Anterior cingulate cortex (tissue), 58 donors: ENCODE results near the gene MBD5.
"Not testable (repeated sequence)": the region's sequence is repeated elsewhere in the genome, so short reads cannot be mapped to it uniquely, and the experiment has no call there.

Experiments used
- DNase-seq, 58 donors: peaks; one replicate each; lab custom pipeline; 2025; lab: John Stamatoyannopoulos, UW

MBD5 gene

GRCh38 chr2:148533685-148534084, 512.8 kb downstream of the MBD5 start:
- no peak for DNase-seq

- DNase-seq = peak in 14 of 58 donors; percentile 4 to 61 (median 16)
Observed at GRCh38 chr2:148534416-148535204, 513.7 kb downstream of the MBD5 start.

DNA sequence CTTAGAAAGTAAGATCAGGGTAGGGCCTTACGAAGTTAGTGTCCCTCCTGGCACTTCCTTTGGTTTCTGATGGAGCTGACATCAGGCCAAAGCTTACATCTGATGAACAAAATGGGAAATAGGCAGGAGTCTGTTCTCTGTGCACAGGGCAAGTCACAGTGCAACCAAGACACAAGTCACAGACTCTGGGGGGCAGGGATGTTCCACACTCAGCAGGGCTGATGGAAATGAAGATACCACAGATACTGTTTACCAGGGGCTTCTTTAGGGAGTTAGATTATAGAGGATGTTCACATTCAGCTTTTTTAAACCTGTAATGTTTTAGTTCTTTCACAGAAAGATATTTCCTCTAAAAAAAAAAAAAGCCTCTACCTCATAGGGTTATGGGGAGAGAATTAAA, 517.5 kb downstream of the MBD5 start:
- no peak for DNase-seq

DNA sequence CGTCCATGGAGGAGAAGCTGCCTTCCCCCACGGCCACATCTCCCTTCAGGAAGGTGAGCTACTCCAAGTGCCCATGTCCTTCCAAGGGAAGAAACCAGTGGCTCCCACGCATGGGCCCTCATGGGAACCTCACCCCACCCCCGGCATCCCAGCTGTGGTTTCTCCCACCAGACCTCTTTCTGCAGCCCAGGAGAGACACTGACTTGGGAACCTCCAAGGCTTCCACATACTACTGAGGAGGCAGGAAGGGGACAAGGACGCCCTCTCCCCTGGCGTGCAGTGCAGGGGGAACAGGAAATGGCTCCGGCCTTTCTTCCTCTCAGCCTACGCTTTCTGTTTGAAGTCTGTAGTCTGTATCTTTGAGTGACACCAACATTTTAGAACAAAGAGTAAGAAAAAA, 519.1 kb downstream of the MBD5 start:
- no peak for DNase-seq

- no peak for DNase-seq
Observed at GRCh38 chr2:148541792-148542191, 520.9 kb downstream of the MBD5 start.

- DNase-seq = no peak
Observed at GRCh38 chr2:148542614-148543013, 521.7 kb downstream of the MBD5 start.

- DNase-seq = not testable (repeated sequence)
Observed at GRCh38 chr2:148543088-148543540, 522.2 kb downstream of the MBD5 start.

DNA sequence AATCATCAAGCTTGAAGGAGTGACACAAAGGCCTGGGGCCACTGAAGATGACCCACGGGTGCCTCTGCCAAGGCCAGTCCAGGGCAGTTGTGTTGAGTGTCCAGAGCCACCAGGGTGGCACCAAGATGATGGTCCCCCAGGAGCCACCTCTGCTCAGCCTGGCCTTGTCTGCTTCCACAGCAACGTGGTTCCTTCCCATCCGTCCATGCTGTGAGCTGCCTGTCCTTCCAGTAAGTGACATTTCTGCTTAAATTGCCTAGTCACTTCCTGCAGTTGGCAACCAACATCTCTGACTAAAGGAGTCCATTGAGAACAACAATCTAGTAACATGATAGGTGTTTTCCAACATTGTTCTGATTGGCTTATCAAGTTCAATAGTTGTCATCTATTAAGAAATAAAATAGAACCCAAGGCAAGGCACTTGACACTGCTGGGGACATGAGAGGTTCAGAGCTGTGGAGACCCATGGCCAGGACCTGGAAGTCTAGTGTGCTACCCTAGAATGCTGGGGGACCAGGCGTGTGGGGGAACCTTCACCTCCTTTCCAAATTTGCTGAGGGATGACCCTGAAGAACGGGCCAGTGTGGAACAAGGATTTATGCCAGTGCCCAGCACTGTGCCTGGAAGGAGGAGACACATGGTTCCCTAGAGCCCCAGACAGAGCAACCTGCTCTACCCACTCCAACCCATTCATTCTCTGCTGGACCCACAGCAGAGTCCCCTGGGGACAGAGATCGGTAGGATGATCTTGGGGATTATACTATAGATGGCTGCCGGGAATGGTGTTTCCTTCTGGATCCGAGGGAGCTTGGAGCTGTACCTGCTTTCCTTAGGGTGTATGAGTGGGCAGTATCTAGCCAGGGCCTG, 524.7 kb downstream of the MBD5 start:
- DNase-seq = no peak

- no peak for DNase-seq
Observed at GRCh38 chr2:148546270-148546669, 525.4 kb downstream of the MBD5 start.

DNA sequence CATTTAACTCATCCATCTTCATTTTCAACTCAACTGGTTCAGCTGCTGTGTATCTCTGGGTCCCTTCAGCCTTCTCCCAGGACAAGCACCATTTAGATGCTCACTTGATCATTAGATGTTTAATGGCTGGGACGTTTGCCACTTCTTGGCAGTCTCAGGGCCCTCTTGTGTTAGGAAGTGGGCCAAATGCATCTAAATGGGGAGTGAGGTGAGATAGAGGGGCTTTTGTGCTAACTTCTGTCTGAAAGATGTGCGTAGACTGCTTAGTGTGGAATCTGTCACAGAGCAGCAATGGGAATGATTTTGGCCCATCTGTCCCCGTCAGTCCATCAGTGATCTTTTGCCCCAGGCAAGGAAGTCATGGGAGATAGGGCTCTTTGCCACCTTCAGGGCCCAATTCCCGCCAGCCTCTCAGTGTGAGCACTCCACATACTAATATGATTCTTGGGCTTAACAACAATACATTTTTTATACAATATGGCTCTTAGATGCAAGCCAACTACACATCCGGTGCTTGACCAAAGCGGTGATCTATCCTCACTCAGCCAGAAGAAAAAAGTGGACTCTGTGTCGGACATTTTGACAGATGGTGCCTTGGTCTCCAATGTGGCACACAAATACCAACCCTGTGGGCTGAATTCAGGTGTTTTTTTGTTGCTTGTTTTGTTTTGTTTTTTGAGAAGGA, 528.0 kb downstream of the MBD5 start:
- DNase-seq = no peak

GRCh38 chr2:148552675-148553331, 531.9 kb downstream of the MBD5 start:
- no peak for DNase-seq

DNA sequence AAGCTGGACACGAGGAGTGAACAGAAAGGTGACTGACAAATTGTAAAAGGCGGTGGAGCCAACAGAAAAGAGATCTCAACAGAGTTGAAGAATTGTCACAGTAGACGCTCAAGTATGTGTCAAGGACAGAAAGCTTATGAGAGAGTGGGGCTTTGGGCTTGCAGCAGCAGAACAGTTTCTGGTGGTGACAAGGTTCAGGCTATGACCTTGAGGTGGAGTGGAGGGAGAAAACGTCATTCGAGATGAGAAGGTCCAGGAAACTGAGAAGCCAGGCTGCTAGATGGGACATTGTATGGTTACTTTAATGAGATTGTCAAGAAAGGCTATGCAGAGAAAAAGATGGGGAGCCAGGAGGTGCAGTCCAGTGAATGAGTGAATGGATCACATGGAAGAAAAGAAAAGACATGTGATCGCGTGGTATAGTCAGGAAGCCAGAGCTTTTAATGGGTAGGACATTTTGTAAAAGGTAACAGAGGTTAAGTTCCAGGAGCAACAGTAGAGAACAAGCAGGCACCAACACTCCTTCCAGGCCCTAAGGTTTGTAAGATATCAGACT, 532.5 kb downstream of the MBD5 start:
- no peak for DNase-seq

- no peak for DNase-seq
Observed at GRCh38 chr2:148554459-148555247, 533.8 kb downstream of the MBD5 start.

DNA sequence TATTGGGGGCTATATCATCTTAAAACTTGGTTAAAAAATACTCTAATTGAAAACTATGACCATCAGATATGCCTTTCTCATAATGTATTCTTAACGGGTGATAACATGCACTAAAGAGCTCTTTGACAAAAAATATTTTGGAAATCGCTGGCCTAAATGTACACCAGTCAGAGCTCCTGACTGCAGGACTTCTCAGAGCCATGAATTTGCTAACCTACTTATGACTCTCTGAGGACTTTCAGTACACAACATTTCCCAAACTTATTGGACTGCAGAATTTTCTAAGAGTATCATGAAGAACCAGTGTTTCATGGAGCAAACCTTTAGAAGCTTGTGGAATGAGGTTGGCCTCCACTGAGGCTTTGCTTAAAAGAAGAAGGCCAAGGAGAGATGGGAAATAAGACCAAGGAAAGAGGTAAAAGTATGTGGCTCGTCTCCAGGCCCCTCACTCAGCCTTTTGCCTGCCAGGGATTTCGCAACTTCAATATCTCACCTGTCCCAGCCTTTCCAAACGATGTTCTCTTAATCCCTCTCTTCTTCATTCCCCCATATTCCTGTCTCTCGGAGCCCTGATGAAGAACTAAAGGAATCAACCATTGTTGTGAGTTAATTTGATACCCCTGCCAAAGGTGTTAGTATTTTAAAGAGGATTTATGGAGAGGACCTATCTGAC, 534.9 kb downstream of the MBD5 start:
- DNase-seq = no peak

- no peak for DNase-seq
Observed at GRCh38 chr2:148557844-148558436, 537.0 kb downstream of the MBD5 start.

DNA sequence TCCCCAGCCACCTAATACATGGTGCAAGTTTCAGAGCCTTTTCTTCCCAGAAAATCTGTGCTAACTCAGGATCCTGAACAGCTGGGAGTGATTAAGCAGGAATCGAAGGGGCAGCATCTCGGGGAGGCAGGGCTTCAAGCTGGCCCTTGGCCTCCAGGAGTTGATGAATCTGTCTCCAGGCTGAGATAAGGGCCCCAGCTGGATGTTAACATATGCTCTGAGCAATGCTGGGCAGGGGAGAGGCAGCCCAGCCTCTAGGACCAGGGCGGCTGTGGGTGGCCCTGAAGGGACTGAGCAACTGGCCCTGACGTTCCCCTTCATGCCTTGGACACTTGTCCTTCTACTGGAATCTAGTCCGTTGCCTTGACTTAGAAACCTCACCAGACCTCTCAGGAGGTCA, 539.6 kb downstream of the MBD5 start:
- DNase-seq = no peak

DNA sequence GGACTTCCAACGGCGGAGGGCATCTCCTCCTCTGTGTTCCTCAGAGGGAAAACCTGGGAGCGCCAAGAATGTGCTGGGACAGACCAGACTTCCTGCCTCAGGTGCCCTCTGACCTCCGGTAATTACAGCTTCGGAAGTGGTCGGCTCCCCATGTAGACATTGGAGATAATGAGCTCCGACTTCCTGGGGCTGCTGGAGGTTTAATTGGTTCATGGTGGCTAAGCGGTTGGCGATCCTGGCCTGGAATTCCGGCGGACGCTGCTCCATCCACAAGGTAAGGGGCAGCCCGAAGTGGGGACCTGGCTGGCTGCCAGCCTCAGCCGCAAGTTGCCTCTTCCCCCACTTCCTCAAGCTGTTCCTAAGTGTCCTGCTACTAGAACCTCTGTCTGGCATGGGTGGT, 540.5 kb downstream of the MBD5 start:
- DNase-seq = no peak

- no peak for DNase-seq
Observed at GRCh38 chr2:148565272-148565894, 544.5 kb downstream of the MBD5 start.
